Kidney epithelial cell (primary cell): Measurements from ENCODE around the gene TMEM86B. TPM values are rescaled to one million over a fixed set of nuclear protein-coding genes. Genes with fewer than 3 reads are reported as not detected.

ENCODE experiments used
- DNase-seq: peaks from one replicate; pipeline ENCODE4 v3.0.0-alpha.2; 2010; ENCODE audit warnings: low read depth
- H3K27me3 ChIP-seq: 2 replicates; pipeline ENCODE4 v1.6.0; 2011; ENCODE audit warnings: low read length; ENCODE audit not compliant: control insufficient read depth, insufficient read depth
- H3K36me3 ChIP-seq: 2 replicates; pipeline ENCODE4 v1.5.1; 2011; ENCODE audit warnings: low read length; ENCODE audit not compliant: control insufficient read depth, insufficient read depth
- H3K4me3 ChIP-seq: 2 replicates; pipeline ENCODE4 v1.5.1; 2011; ENCODE audit warnings: low read depth, mild to moderate bottlenecking, control low read depth, low read length
- total RNA-seq: library from RNA; depleted of rRNA; stranded (reverse); fragments of >200 nt; gene quantifications from 2 replicates; pipeline ENCODE4 v1.2.3, GENCODE V29; 2015
- TF ChIP-seq, protein P1 (sequence below): IDR thresholded peaks from 2 replicates; pipeline ENCODE4 v1.5.1; 2011; ENCODE audit warnings: mild to moderate bottlenecking, moderate library complexity, low read length, control low read depth, inconsistent platforms; ENCODE audit not compliant: insufficient read depth, poor library complexity, severe bottlenecking

Gene TMEM86B
- total RNA-seq, 1 donor from 2014 or later, result 2.3 TPM

GRCh38 chr19:55231391-55232285, 3.1 kb upstream of the TMEM86B start:
- no peaks in the 10 kb centered on the region for H3K27me3 ChIP-seq
- no peak overlapping the region for H3K4me3 ChIP-seq
- TF ChIP-seq, protein P1, sequence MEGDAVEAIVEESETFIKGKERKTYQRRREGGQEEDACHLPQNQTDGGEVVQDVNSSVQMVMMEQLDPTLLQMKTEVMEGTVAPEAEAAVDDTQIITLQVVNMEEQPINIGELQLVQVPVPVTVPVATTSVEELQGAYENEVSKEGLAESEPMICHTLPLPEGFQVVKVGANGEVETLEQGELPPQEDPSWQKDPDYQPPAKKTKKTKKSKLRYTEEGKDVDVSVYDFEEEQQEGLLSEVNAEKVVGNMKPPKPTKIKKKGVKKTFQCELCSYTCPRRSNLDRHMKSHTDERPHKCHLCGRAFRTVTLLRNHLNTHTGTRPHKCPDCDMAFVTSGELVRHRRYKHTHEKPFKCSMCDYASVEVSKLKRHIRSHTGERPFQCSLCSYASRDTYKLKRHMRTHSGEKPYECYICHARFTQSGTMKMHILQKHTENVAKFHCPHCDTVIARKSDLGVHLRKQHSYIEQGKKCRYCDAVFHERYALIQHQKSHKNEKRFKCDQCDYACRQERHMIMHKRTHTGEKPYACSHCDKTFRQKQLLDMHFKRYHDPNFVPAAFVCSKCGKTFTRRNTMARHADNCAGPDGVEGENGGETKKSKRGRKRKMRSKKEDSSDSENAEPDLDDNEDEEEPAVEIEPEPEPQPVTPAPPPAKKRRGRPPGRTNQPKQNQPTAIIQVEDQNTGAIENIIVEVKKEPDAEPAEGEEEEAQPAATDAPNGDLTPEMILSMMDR, result no peak
- no peaks in the 10 kb centered on the region for H3K36me3 ChIP-seq
- DNase-seq, result no peak

DNA sequence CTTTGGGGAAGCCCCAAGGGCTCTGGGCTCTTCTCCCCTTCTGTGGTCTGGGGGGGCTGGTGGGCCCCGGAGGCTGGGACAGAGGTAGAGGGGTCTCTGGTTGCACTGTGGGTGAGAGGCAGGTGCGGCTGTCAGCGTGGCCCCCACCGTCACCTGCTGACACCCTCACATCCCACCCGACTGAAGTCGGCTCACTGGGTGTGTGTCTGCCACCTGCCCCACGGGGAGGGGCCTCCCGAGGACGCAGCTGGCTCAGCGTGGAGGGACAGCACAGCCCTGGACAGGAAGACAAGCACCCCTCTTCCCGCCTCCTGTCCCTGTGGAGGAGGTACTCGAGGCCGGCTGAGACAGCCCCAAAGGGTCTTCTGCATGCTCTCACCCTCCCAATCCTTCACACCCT, 2.2 kb upstream of the TMEM86B start:
- no peak for DNase-seq
- H3K36me3 ChIP-seq, result no peaks in the 10 kb centered on the region

DNA sequence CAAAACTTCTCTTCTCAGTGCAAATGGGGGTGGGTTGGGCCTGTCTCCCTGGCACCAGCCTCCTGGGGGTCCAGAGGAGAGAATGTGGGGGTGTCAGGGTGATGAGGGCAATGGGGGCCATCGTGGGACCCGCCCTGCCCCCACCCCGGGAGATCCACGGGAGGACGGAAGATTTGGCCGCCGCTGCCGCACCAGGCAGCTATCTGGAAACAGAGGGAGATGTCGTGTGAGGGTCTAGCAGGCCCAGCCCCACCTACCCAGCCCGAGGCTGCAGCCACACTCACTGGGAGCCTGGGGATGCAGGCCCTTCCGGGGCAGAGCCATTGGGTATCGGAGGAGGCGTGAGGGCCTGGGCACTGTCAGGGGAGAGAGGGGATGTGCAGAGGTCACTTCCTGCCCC, 1.8 kb upstream of the TMEM86B start:
- no peaks in the 10 kb centered on the region for H3K36me3 ChIP-seq
- H3K27me3 ChIP-seq, result no peaks in the 10 kb centered on the region
- TF ChIP-seq, protein P1, result no peak
- DNase-seq, result no peak
- H3K4me3 ChIP-seq, result no peak overlapping the region

More for the DNA sequence above, 2.2 kb upstream of the TMEM86B start:
- Histone ChIP-seq H3K27me3 (no peaks in the 10 kb centered on the region), H3K4me3 (no peak overlapping the region)
- TF ChIP-seq, protein P1, result no peak

DNA sequence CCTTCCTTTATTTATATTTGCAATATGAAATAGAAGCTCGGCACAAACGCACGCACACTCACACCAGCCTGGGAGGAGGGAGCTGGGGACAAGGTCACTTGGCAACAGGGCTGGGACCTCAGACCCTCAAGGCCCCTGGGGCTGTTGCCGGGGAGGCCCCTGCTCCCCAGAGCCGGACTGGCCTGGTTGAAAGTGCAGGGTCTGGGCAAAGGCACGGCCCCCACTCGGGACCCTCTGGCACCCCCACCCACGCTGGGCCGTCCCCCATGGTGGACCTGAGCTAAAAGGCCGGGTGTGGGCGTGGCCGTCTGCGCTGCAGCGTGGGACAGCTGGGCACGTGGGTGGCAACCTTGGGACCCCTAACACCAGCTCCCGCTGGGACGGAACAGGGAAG, 1.2 kb upstream of the TMEM86B start:
- Histone ChIP-seq H3K4me3 (no peak overlapping the region), H3K36me3 (no peaks in the 10 kb centered on the region), H3K27me3 (no peaks in the 10 kb centered on the region)
- TF ChIP-seq, protein P1, result no peak
- DNase-seq, result no peak

GRCh38 chr19:55229145-55229788, 704 bp upstream of the TMEM86B start:
- no peak overlapping the region for H3K4me3 ChIP-seq
- TF ChIP-seq, protein P1, result no peak
- H3K36me3 ChIP-seq, result no peaks in the 10 kb centered on the region
- no peak for DNase-seq
- H3K27me3 ChIP-seq, result no peaks in the 10 kb centered on the region

- TF ChIP-seq, protein P1, result no peak
- no peak for DNase-seq
- Histone ChIP-seq H3K27me3 (no peaks in the 10 kb centered on the region), H3K36me3 (no peaks in the 10 kb centered on the region), H3K4me3 (no peak overlapping the region)
Measured at GRCh38 chr19:55228015-55228391, 560 bp downstream of the TMEM86B start.
